GM19351 (cell line): ENCODE measurements around the gene CHMP3.
"Not testable (repeated sequence)": the region's sequence is repeated elsewhere in the genome, so short reads cannot be mapped to it uniquely, and the experiment has no call there.

Source experiments
- ATAC-seq: cut with Tn5 transposase; IDR thresholded peaks from one replicate; pipeline ENCODE4 v1.9.1; 2021; ENCODE audit warnings: mild to moderate bottlenecking, moderate library complexity; ENCODE audit not compliant: unreplicated experiment

The CHMP3 gene

GRCh38 chr2:86549963-86550725 is 13.1 kb downstream of the CHMP3 start:
- ATAC-seq: not testable (repeated sequence)

GRCh38 chr2:86549440-86549839 is 13.8 kb downstream of the CHMP3 start:
- ATAC-seq: not testable (repeated sequence)

- not testable (repeated sequence) for ATAC-seq
Measured at GRCh38 chr2:86548913-86549396, 14.3 kb downstream of the CHMP3 start.

GRCh38 chr2:86548165-86548912 is 14.9 kb downstream of the CHMP3 start:
- not testable (repeated sequence) for ATAC-seq

DNA sequence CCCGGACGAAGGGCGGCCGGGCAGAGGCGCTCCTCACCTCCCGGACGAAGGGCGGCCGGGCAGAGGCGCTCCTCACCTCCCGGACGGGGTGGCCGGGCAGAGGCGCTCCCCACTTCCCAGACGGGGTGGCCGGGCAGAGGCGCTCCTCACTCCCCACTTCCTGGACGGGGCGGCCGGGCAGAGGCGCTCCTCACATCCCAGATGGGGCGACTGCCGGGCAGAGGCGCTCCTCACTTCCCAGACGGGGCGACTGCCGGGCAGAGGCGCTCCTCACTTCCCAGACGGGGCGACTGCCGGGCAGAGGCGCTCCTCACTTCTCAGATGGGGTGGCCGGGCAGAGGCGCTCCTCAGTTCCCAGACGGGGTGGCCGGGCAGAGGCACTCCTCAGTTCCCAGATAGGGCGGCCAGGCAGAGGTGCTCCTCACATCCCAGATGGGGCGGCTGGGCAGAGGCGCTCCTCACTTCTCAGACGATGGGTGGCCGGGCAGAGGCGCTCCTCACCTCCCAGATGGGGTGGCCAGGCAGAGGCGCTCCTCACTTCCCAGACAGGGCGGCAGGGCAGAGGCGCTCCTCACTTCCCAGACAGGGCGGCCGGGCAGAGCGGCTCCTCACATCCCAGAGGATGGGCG is 17.8 kb downstream of the CHMP3 start:
- not testable (repeated sequence) for ATAC-seq

DNA sequence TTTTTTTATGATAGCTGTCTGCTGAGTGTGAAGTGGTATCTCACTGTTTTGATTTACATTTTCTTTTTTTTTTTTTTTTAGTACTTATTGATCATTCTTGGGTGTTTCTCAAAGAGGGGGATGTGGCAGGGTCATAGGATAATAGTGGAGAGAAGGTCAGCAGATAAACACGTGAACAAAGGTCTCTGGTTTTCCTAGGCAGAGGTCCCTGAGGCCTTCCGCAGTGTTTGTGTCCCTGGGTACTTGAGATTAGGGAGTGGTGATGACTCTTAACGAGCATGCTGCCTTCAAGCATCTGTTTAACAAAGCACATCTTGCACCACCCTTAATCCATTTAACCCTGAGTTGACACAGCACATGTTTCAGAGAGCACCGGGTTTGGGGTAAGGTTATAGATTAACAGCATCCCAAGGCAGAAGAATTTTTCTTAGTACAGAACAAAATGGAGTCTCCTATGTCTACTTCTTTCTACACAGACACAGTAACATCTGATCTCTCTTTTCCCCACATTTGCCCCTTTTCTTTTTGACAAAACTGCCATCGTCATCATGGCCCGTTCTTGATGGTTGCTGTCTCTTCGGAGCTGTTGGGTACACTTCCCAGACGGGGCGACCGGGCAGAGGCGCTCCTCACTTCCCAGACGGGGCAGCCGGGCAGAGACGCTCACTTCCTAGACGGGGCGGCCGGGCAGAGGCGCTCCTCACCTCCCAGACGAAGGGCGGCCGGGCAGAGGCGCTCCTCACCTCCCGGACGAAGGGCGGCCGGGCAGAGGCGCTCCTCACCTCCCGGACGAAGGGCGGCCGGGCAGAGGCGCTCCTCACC is 18.8 kb downstream of the CHMP3 start:
- not testable (repeated sequence) for ATAC-seq

GRCh38 chr2:86543793-86544192 is 19.4 kb downstream of the CHMP3 start:
- ATAC-seq: no peak

DNA sequence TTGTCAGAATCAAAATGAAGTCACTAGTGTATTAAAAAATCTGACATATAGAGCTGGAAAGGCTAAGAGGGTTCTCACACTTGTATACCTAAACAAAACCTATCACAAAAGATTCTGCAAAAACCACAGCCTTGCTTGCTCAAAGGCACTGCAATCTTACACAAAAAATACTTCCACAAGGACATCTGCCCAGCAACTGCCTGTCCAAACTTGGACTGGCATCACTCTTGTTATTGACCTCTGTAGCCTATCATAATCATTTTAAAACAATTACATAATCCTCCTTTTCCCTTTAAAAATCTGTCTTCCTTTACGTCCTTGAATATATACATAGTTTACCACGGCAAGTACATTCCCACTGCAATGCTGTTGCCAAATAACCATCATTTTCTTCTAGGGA is 19.9 kb downstream of the CHMP3 start:
- no peak for ATAC-seq

- no peak for ATAC-seq
Measured at GRCh38 chr2:86542814-86543213, 20.4 kb downstream of the CHMP3 start.

GRCh38 chr2:86541334-86541733 is 21.9 kb downstream of the CHMP3 start:
- ATAC-seq: no peak

GRCh38 chr2:86533589-86533988 is 29.7 kb downstream of the CHMP3 start:
- no peak for ATAC-seq

DNA sequence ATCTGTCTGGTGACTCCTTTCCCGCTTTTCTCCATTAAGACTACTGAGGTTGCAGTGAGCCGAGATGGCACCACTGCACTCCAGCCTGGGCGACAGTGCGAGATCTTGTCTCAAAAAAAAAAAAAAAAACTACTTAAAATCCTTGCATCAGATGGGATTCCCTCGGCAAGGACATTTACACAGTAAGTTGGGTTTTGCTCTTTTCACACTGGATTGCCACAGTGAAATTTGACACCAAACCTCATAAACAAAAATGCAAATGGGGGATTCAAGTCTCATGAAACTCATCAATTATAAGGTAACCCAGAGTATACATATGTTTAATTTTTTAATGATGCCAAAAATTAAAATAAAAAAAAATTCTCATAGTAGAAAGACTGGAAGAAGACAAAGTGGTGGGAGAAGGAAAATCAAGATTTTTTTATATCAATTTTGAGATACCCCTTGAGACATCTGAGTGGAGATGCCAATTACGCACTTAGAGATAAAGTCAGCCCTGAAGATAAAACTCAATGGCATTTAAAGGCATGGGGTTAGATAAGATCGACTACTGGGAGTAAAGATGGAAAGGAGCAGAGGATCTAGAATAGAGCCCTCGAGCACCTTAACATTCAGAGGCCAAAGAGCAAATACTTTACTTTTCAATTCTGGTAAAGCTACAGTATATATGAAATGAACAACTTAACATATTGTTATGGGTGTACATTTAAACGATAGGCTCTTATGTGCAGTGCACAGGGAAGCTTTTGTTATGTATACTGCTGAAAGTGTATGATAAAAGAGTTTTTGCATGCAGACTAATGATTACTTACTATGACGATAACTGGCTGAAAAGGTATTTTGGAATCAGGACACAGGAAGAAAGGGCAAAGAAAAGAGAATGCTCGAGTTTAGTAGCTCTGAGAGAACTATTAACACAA is 37.6 kb downstream of the CHMP3 start:
- ATAC-seq: no peak

- ATAC-seq: no peak
Measured at GRCh38 chr2:86523491-86523890, 39.8 kb downstream of the CHMP3 start.

GRCh38 chr2:86522711-86523110 is 40.5 kb downstream of the CHMP3 start:
- no peak for ATAC-seq

DNA sequence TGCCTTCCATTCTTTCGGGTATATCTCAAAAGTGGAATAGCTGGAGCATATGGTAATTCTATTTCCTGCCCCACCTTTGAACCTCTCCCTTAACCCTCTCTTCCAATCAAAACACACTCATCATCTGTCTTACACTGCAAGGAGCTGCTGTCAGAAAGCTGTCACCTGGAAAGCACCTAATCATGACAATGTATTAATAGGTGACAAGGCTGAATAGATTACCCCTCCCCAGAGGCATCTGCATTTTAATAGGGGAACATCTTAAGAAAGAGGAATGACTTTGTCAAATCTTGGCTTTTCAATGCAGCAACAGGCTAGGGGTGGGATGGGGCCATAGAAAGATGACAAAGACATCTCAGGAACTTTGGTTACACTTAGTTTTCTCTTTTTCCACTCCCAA is 41.3 kb downstream of the CHMP3 start:
- ATAC-seq: no peak

- ATAC-seq: no peak
Measured at GRCh38 chr2:86520153-86520552, 43.1 kb downstream of the CHMP3 start.

DNA sequence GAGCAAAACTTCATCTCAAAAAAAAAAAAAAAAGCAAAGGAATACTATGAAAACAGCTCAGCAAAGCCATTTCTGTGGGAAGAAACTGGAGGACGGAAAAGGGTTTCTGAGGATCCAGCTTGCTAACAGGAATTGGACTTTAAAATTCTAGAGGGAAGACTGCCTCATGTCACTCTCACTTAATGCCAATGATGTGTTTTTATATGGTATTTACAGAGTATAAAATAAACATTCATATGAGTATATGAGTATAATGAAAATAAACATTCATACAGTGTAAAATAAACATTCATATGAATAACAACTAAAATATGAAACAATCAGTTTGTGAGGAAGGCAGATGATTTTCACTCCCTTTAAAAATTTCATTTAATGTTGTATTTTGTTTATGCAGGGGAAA is 43.9 kb downstream of the CHMP3 start:
- no peak for ATAC-seq

DNA sequence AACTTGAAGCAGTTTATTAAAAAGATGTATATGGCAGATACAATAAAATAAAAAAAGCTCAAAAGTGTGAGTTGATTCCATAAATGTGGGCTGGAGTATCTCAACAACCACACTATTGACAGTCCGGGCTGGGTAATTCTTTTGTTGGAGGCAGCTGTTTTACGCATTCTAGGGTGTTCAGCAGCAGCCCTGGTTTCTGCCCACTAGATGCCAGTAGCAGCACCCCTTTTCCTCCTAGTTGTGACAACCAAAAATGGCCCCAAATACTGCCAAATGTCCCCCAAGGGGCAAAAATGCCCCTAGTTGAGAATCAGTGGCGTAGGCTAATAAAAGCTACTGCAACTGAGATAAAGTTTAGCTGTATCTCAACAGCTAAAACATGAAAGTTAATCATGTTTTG is 44.8 kb downstream of the CHMP3 start:
- ATAC-seq: no peak

DNA sequence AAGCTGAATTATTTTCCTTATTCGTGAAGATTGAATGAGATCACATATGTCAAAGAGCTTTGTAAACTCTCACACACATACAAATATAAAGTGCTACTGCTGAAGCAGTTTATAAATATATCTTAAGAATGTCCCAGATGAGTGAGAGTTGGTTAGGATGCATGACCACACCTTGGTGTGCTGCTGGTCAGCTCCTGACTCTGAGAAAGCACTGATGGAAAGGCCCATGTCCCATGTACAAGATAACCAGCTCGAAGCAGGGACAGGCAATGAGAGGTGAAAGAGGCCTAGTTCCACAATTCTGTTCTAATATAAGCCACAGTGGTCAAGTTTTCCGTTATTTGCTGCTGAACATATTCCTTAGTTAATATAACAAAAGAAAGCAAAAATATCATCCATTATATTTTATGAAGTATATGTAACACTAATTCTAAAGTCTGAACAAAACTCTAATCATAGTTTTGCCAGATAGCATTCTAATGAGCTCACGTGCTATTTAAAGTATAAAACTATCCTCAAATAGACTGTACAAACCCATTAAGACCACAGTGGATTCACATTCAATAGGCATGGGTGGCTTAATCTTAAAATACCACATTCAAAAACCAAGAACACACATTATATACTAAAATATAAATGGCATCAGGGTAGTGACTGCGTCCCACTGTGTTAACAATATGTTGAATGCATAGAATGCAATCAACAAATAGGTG is 49.1 kb downstream of the CHMP3 start:
- no peak for ATAC-seq
